ENCODE data around the gene MAS1L.

The MAS1L gene, protein sequence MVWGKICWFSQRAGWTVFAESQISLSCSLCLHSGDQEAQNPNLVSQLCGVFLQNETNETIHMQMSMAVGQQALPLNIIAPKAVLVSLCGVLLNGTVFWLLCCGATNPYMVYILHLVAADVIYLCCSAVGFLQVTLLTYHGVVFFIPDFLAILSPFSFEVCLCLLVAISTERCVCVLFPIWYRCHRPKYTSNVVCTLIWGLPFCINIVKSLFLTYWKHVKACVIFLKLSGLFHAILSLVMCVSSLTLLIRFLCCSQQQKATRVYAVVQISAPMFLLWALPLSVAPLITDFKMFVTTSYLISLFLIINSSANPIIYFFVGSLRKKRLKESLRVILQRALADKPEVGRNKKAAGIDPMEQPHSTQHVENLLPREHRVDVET

DNA sequence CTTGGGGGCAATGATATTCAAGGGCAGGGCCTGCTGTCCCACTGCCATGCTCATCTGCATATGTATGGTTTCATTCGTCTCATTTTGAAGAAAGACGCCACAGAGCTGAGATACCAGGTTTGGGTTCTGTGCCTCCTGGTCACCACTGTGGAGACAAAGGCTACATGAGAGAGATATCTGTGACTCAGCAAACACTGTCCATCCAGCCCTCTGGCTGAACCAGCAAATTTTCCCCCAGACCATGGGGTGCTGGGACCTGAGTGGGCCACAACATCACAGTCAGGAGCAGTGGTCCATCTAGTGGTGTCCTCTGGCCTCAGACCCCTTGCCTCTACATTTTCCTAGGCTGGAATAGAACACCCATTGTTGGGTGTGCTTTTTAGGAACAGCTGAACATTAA lies at the start of gene MAS1L:
Gene MAS1L, minus strand, starts transcription at position 297 of the 400 bp plus-strand sequence. Its CDS starts 54 bp downstream, at position 243.
- DNase-seq (ENCODE audit: low read depth): no peak

DNA sequence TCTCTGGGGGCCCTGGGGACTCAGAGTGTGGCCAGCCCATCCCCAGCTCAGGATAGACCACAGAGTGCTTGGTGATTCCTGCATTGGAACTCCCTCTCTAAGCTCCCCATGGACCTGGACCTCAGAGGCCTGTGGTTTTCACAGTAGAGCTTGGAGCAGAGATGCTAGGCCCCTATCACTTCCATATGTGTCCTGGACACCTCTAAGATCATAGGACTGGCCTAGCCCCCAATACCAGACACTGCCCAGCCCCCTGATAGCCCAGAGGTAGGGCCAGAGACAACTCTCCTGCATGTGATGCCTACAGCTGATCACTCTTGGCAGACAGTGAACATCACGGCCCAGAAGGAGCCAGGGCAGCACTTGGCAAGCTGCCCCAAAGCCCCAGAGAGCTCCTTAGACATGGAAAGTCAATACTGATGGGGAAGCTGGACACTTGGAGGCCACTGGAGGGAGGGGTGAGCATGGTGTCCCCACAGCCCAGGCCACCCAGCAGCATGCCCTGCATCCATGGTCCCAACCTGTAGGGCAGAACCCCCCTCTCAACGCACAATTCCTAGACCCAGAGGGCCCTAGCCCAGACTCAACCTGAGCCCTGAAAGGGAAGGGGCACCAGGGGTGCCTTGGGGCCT lies 44.7 kb upstream of the MAS1L start:
- no peak for DNase-seq (ENCODE audit: low read depth)

DNA sequence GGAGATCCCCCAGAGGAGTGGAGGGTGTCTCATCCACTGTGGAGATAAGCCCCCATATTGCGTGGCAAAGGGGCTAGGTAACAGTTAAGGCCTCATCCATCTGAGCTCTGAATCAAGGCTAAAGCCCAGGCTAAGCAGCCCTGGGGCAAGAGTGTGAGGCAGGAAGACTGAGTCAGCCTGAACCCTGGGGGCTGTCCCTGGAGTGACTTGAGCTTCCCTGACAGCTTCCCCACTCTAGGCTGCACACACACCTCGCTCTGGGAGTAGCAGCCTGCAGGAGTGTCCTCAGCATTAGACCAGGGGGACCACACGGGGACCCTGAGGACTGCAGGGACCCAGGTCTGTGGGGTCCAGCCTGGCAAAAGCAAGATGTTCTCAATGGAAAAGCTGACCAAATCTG lies 43.9 kb upstream of the MAS1L start:
- no peak for DNase-seq (ENCODE audit: low read depth)

DNA sequence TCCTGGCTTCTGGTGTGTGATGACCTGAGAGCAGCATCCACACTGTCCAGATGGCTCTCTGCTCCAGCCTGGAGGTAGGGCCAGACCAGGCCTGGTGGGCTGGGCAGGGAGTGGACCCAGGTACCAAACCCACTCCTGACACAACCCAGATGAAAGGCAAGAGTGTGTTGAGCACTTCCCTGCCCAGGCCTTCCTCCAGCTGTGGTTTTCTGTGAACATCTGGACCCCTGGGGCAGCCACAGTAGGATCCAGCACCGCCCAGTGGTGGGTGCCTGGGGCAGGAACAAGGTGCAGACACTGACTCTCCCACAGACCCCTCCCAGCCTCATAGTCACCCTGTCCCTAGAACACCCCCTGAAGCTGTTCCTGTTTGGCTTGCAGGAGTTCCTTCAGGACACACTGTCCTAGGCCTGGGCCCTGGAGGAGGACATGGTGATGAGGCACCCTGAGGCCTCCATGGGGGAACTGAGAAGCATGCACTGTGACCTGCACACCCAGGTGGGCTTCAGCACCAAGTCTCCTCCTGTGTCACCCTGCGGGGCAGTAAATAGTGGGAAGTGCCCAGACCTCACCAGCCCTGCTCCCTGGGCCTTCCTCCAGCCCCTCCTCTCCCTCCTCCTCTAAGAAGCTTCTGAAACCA lies 43.0 kb upstream of the MAS1L start:
- DNase-seq (ENCODE audit: low read depth): no peak

DNA sequence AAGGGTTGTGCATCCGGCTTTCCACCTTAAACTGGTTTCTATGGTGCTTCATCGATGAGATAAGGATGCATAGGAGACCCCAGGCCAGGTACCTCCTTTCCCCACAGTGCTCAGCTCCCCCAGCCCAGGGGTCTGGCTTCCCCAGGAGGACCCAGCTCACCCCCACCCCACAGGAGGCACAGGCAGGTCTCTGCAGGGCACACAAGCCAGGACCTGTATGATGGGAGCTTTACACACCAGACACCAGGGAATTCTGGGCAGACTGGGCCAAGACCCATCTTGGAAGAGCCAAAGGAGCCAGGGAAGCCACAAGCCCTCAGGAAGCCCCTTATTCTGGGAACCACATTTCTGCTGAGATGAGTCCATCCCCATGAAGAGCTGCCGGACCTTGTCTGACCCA lies 42.2 kb upstream of the MAS1L start:
- DNase-seq (ENCODE audit: low read depth): no peak

DNA sequence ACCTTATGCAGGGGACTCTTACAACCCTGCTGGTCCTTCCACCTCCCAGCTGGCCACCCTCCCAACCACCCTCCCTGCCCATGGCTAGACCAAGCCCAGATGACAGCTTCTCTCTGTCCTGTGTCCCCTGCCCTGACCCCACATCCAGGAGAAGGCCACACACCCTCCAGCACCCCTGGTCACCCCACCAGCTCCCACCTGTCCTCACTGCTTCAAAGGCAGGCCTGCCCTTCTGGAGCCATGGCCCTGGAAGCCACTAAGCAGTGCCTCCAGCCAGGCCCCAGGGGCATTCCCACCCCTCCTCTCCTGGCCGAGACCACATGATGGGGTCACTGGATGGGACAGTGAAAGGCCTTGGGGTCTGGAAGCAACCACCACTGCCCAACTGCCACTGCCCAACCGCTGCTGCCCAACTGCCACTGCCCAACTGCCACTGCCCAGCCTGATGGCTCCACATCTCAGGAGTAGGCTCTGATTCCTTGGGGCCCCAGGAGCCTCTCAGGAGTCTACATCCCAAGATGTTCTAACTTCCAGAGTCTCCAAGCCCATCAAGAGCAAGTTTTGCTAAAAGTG lies 41.3 kb upstream of the MAS1L start:
- no peak for DNase-seq (ENCODE audit: low read depth)

DNA sequence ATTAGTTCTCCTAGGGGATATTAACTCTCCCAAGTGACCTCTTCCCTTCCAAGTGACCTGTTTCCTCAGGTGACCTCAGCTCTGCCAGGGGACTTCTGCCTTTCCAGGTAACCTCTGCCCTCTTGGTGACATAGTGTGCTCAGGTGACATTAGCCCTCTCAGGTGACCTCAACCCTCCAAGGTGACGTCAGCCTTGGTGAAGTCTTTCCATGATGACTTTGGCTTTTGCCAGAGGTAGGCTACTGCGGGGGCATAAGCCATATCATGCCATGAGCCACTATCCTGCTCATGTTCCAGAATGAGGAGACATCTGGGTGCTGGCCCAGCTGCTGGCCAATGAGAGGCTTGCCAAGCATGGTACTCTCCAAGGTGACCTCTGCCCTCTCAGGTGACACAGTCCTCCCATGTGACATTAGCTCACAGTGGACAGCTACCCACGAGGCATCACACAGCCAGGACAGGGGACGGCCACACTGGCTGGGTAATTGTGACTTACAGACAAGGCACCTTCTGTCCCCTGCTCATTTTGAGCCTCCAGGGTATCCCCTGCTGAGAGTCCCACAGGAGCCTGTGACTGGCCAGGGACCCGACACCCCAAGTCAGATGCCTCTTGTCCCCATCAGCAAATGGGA lies 40.7 kb upstream of the MAS1L start:
- DNase-seq (ENCODE audit: low read depth): no peak

DNA sequence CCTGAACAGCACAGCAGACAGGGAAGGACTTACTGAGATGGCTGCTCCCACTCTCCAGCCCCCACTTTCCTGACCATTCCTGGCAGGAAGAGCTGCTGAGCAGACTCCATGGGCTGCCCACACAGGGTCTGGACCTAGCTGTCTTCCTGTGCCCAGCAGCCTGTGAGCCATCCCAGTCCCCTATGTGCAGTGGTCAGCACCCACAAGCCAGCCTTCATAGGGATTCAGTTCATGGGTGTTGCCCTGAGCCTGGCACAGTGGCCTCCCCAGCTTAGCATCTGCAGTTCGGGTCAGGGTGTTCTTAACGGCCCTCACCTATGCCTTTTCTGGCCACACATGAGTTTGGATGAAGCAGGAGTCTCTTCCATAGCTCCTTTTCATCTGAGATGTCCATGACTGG lies 39.8 kb upstream of the MAS1L start:
- DNase-seq (ENCODE audit: low read depth): no peak

DNA sequence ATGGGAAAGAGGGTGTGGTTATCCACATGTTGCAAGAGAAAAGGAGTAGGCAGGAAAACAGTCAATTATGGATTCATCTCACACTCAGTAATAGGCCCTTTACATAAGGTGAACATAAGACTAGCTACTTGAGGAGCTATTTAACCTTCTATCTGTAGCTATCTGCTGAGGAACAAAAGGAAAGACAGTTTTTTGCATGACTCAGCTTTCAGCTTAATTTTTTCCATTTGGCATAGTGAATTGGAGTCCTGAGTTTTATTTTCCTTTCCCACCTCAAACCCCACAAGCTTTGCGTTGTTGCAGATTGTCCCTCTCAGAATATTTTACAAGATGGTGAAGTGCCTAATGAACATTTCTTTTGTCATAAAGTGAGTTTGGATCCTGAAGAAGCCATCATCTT lies 39.4 kb upstream of the MAS1L start:
- no peak for DNase-seq (ENCODE audit: low read depth)

DNA sequence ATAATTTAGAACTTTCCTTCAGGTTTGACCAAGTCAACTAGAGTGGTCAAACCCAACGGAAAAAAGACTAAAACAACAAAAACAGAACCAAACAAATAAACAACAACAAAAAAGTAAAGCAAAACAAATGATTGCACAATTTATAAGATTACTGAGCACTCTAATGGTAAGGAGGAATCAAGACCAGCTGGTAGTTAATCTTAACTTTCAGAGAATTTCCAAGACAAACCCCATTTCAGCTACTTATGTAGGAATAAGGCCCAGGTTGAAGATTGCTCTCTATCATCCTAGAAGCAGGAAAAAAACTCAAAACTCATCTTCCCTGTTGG lies 37.5 kb upstream of the MAS1L start:
- no peak for DNase-seq (ENCODE audit: low read depth)

DNA sequence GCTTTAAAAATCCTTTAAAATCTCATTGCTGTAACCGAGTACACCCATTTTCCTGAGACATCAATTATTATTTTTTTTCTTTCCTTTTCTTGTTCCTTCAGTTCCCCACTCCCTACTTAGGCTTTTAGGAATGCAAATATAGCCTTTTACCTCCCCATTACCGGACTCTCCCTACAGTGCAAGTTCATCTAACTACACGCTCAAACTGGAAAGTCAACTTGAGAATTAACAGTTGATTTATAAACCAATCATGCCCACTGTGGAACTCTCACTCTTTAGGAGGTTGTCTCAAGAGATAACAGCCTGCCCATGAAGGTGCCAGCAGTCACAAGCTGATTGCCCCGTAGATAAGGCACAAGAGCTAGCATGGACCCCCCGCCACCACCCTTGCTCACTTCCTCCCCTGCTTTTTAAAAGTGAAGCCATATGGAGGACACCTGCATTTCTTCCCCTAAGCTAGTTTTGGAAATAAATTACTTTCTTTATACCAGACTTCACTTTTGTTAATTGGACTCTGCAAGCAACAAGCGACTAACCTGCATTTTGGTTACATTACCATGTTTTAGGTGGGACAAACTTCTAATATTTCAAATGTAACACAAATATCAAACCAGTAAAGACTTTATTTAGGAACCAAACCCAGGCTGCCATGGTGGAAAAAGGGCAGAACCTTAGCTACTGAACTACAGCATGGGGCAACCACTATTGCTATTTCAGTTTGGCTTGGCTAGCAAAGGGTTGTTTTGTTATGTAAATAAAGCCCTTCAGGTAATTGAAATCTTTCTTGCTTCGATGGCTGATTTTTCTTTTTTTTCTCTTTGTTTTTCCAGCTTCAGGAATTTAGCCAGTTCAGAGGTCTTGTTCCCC lies 36.9 kb upstream of the MAS1L start:
- no peak for DNase-seq (ENCODE audit: low read depth)

DNA sequence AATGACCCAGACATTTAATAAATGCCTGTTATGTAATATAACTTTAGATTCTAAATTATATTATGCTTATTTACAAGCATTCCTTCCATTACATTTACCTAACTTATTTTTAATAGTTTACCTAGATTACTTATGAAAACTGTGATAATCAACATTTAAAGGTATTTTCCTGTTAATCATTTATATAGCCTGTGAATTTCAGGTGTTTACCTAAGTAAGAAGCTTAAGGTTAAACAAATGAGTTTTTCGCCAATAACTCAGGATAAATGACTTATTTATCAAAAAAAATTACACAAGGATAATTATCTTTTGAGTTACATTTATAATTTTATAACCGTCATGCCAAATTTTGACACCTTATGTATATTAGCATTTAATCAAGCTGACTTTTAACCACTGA lies 36.3 kb upstream of the MAS1L start:
- no peak for DNase-seq (ENCODE audit: low read depth)

DNA sequence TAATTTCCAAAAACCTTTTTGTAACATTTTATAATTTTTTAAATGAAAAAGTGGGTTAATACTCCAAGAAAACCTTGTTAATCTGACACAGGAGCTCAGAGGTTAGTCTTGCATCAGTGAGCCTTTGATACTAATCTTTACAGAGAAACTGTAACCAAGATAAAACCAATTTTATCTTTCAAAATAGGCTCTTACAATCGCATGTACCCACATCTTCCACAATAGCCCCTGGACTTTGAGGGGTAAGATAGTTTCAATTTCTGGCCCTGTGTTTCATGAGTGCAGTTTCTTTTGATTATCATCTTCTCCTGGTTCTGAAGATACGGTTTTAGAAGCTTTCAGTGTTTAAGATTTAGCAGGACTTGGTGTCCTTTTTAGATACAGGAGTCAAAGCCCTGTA lies 34.5 kb upstream of the MAS1L start:
- DNase-seq (ENCODE audit: low read depth): no peak

DNA sequence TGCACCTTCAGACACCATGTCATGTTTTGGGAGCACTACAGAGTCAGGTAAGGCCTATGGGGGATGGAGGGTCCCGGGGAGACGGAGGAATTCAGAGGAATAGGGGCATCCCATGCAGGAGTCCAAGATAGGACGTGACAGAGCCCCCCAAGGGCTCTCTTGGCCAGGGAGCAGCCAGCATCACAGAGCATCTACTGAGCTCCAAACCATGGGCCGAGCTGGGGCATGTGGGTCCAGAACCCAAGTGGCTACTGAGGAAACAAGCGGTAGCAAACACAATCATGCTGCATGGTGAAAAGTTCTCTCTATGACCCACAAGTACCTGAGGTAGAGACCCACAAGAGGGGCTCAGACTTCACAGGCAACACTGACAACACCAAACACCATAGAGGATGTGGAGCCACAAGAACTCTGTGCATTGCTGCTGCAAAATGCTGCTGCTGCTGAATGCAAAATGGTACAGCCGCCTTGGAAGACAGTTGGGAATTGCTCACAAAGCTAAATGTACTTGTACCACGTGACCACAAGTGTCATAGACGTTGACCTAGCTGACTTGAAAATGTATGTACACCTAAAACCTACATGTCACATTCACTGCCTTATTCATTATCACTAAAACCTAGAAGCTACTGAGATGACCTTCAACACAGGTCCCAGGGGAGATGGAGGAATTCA lies 33.4 kb upstream of the MAS1L start:
- no peak for DNase-seq (ENCODE audit: low read depth)

DNA sequence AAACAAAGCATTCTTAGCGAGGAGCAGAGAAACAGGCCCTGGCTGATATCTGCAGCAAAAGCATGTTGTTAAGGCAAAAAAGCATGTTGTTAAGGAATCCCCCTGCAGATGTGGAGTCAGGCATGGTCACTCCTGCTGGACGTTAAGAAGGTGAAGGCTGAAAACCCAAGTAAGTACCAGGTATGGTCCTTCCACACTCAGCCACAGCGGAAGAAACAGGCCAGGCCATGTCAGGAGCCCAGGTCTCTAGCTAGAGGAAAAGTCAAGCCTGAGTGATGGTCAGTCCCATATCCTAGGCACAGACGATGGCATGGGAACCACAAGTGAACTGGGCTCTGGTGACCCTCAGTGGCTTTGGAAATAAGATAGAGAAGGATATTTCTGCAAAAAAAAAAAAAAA lies 32.5 kb upstream of the MAS1L start:
- no peak for DNase-seq (ENCODE audit: low read depth)

DNA sequence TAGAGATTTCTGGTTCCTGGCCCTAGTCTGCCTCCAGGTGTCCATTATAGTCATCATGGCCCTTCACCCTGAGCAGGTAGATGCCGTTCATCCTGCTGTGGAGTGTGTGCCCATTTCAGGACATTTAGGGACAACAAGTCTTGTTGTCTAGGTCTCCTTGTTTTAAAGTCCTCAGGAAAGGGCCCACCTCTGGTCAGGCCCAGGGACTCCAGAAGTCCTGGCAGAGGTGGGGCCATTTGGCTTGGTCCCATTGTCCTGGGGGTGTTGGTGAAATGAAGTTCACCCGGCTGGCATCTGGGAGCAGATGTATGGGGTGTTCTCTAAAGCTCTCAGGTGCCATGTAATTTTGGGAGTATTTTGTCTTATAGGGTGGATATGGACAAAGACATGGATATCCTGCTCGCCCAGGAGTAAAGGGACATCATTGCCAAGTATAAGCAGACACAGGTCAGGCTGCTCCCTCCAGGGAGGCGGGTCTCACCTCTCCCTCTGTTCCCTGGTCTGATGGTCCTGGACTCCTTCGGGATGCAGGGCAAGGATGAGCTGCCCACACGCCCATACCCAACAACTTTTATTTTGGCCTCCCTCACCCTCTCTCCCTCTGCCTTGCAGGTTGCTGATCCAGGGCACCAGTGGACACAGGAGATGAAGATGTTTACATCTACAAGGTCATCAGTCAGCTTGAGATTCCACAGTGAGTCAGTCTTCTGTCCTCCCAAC lies 31.7 kb upstream of the MAS1L start:
- DNase-seq (ENCODE audit: low read depth): no peak

DNA sequence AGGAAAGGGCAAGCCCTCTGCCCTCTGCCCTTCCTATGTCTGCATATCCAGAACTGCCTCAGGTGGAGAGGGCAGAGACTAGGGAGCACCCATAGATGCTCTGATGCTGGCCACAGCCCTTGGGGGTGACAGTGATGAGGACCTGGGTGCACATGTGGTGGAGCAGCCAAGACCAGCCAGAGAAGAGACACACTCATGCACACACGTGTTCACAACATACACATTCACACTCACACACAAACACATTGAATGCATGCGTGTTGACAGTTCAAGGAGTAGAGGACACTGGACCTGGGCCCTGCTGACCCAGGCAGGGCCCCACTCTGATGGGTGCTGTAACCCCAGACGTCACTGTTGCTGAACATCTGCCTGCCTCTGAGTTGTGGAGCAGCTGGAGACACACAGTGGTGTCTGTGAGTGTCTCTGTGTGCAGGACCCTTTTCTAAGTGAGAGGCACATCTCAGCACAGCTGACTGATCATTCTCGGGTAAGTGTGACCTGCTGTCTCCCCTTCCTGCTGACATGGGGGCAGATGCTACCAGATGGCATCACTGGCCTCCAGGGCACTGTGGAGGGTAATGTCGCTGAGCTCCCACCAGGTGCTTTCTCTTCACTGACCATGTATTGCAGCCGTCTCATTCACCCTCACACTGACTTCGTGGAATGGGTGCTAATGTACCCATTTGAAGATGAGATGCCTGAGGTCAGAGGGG lies 30.1 kb upstream of the MAS1L start:
- no peak for DNase-seq (ENCODE audit: low read depth)

DNA sequence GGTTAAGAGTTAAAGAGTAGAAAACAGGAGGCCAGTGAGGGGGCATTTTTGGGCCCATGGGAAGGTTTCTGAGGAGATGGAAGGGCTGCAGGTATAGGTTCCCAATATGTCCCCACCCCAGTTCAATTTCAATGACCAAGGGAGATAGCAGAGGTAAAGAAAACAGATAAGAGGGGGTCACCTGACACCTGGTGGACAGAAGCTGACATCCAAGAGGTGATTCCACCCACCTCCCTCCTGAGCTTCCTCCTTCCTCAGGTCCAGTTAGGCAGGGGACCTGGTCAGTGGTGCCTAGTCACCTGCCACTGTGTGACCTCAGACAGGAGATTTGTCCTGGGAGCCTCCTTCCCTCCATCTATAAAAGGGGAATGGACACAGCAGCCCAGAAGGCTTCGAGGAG lies 29.5 kb upstream of the MAS1L start:
- DNase-seq (ENCODE audit: low read depth): no peak

DNA sequence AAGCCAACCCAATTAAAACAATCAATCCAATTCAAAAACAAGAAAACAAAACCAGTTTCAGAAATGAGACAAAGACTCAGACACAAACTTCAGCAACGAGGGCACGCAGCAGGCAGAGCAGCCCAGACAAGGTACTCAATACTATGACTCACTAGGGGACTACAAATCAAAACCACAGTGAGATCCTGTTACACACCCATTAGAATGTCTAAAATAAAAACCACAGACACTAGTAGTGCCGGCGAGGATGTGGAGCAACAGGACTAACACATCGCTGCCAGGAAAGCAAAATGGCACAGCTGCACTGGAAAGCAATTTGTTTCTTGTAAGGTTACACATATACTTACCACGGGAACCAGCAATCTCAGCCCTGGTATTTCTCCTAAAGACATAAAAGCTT lies 28.4 kb upstream of the MAS1L start:
- DNase-seq (ENCODE audit: low read depth): no peak

DNA sequence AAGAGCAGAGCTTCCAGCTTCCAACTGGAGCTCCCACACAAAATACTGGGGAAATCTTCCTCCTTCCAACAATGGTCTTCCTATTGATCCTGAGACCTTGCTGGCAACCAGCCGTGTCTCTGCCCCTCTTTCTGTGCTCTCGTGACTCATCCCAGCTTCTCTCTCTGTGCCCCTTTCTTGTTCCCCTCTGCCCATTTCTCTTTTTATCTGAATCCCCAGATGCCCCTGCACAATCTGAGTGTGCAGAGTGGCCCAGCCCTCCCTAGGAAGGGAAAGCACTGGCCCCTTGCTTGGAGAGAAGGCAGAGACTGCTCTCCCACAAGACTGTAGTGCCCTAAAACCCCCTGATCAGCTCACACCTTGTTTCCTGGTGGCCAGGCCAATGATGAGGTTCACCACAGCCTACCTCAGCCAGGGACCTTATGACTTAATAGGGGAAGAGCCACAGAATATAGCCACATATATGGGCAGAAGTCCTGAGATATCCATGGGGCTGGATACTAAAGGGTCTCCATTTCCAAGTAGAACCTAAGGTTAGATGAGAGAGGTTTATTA lies 23.1 kb upstream of the MAS1L start:
- DNase-seq (ENCODE audit: low read depth): no peak

Data from stimulated activated CD8-positive, alpha-beta memory T cell treated with anti-CD3 and anti-CD28 coated beads, Interleukin-15, amount 100 ng/mL, for 24 hours (primary cell).